H1 (cell line): ENCODE measurements around the gene RNF187. TPM values are rescaled to one million over a fixed set of nuclear protein-coding genes. Genes with fewer than 3 reads are reported as not detected.

Experiments
- CTCF ChIA-PET: fragments of 300-600 bp; sonication (Branson Sonifier 250); formaldehyde crosslinking; loops from one replicate; lab custom pipeline; 2021; ENCODE audit not compliant: partially characterized antibody; lab: Charles Lee
- POLR2A ChIA-PET: fragments of 300-600 bp; sonication (Branson Sonifier 250); formaldehyde crosslinking; loops from one replicate; lab custom pipeline; 2021; ENCODE audit warnings: inconsistent platforms; ENCODE audit not compliant: partially characterized antibody; lab: Charles Lee
- DNase-seq, 2 experiments: peaks; one replicate each; pipeline versions ENCODE4 v3.0.0 to v3.0.0-alpha.2; 2010 to 2022; ENCODE audit warnings: low spot score in 2 of 2, low read depth in 1 of 2, mixed read lengths in 1 of 2
- FAIRE-seq: peaks from 2 replicates; lab custom pipeline; 2011; peaks lifted over from hg19 to GRCh38; lab: Jason Lieb, UNC
- H2AFZ ChIP-seq: 2 replicates; pipeline ENCODE4 v1.8.1; 2012; ENCODE audit warnings: low read length, inconsistent platforms
- H2AK5ac ChIP-seq: 2 replicates; pipeline ENCODE4 v1.6.1; 2013; ENCODE audit warnings: low read depth, low read length
- H2BK120ac ChIP-seq: replicated peaks from 2 replicates; pipeline ENCODE3; 2013; ENCODE audit warnings: low read depth, low read length, inconsistent platforms
- H2BK12ac ChIP-seq: 2 replicates; pipeline ENCODE4 v1.6.1; 2013; ENCODE audit warnings: low read depth, low read length
- H2BK15ac ChIP-seq: 2 replicates; pipeline ENCODE4 v1.6.1; 2013; ENCODE audit warnings: low read length
- H2BK20ac ChIP-seq: 2 replicates; pipeline ENCODE4 v1.6.1; 2013; ENCODE audit warnings: low read length
- H2BK5ac ChIP-seq: 2 replicates; pipeline ENCODE4 v1.6.1; 2013; ENCODE audit warnings: low read depth, low read length
- H3K14ac ChIP-seq: 2 replicates; pipeline ENCODE4 v1.6.1; 2013; ENCODE audit warnings: inconsistent platforms; ENCODE audit not compliant: insufficient read length
- H3K18ac ChIP-seq: 2 replicates; pipeline ENCODE4 v1.6.1; 2013; ENCODE audit warnings: low read length; ENCODE audit errors: extremely low read depth
- H3K23ac ChIP-seq: 2 replicates; pipeline ENCODE4 v1.6.1; 2013; ENCODE audit warnings: inconsistent platforms; ENCODE audit not compliant: insufficient read length
- H3K23me2 ChIP-seq: 2 replicates; pipeline ENCODE4 v1.6.1; 2013; ENCODE audit warnings: low read depth, low read length
- H3K27ac ChIP-seq: 2 replicates; pipeline ENCODE4 v1.6.1; 2011; ENCODE audit warnings: low read depth, low read length, inconsistent platforms
- H3K27me3 ChIP-seq, 4 experiments: replicated peaks in 1 of 4; 1 replicate in 1 of 4; 2 replicates in 3 of 4; pipeline versions ENCODE4 v1.6.1 to v1.8.1; 2011 to 2013; ENCODE audit warnings: low read length in 3 of 4, mild to moderate bottlenecking in 3 of 4, inconsistent platforms in 2 of 4, mixed read lengths in 2 of 4, moderate library complexity in 1 of 4; ENCODE audit not compliant: control insufficient read depth in 3 of 4, insufficient read depth in 3 of 4; ENCODE audit errors: extremely low read depth in 1 of 4
- H3K36me3 ChIP-seq, 4 experiments: 2 replicates each; pipeline versions ENCODE4 v1.6.1 to v1.8.1; 2011 to 2013; ENCODE audit warnings: mild to moderate bottlenecking in 4 of 4, low read length in 3 of 4, moderate library complexity in 2 of 4, control low read depth in 1 of 4, inconsistent platforms in 1 of 4; ENCODE audit not compliant: insufficient read depth in 4 of 4, control insufficient read depth in 2 of 4
- H3K4ac ChIP-seq: replicated peaks from 2 replicates; pipeline ENCODE3; 2013; ENCODE audit warnings: low read length, low read depth, mixed read lengths, inconsistent platforms; ENCODE audit not compliant: insufficient read length
- H3K4me1 ChIP-seq, 4 experiments: replicated peaks in 1 of 4; 1 replicate in 1 of 4; 2 replicates in 3 of 4; pipeline versions ENCODE4 v1.6.1 to v1.8.1; 2011 to 2013; ENCODE audit warnings: low read length in 3 of 4, inconsistent platforms in 2 of 4, mixed read lengths in 1 of 4; ENCODE audit not compliant: insufficient read depth in 4 of 4, control insufficient read depth in 3 of 4
- H3K4me2 ChIP-seq, 2 experiments: 2 replicates each; pipeline versions ENCODE4 v1.6.1 to v1.8.1; 2011 to 2013; ENCODE audit warnings: low read depth in 2 of 2, low read length in 2 of 2, control low read depth in 1 of 2, inconsistent platforms in 1 of 2, mild to moderate bottlenecking in 1 of 2; ENCODE audit not compliant: insufficient read depth in 1 of 2
- H3K4me3 ChIP-seq, 4 experiments: fragments of 200-600, 300-600 bp in 1 of 4; sonication (generic), shearing (Covaris generic), sonication (Bioruptor Twin) in 1 of 4; 2 replicates each; pipeline versions ENCODE4 v1.5.1 to v1.8.1; 2011 to 2016; ENCODE audit warnings: low read length in 4 of 4, low read depth in 3 of 4, control low read depth in 2 of 4, inconsistent platforms in 2 of 4, mild to moderate bottlenecking in 2 of 4, mixed read lengths in 1 of 4, moderate library complexity in 1 of 4; ENCODE audit not compliant: insufficient read depth in 2 of 4; ENCODE audit errors: extremely low read depth in 1 of 4
- H3K56ac ChIP-seq: replicated peaks from 2 replicates; pipeline ENCODE3; 2013; ENCODE audit warnings: low read depth, mild to moderate bottlenecking, mixed read lengths, low read length, inconsistent platforms; ENCODE audit not compliant: insufficient read length
- H3K79me1 ChIP-seq: 2 replicates; pipeline ENCODE4 v1.6.1; 2013; ENCODE audit warnings: low read depth, low read length, control low read depth
- H3K79me2 ChIP-seq, 2 experiments: 2 replicates each; pipeline versions ENCODE4 v1.6.1 to v1.8.1; 2012 to 2013; ENCODE audit warnings: low read length in 2 of 2, mild to moderate bottlenecking in 2 of 2, inconsistent platforms in 1 of 2; ENCODE audit not compliant: insufficient read depth in 2 of 2, control insufficient read depth in 1 of 2
- H3K9ac ChIP-seq, 4 experiments: replicated peaks in 1 of 4; 1 replicate in 1 of 4; 2 replicates in 3 of 4; pipeline versions ENCODE4 v1.6.1 to v1.8.1; 2011 to 2013; ENCODE audit warnings: low read depth in 3 of 4, low read length in 3 of 4, control low read depth in 2 of 4, mild to moderate bottlenecking in 2 of 4, moderate library complexity in 2 of 4, inconsistent platforms in 1 of 4; ENCODE audit errors: extremely low read depth in 1 of 4
- H3K9me3 ChIP-seq, 2 experiments: 2 replicates each; pipeline versions ENCODE4 v1.6.1 to v1.8.1; 2012 to 2013; ENCODE audit warnings: mild to moderate bottlenecking in 2 of 2, moderate library complexity in 2 of 2, control low read depth in 1 of 2, inconsistent platforms in 1 of 2, low read depth in 1 of 2, low read length in 1 of 2, mixed read lengths in 1 of 2; ENCODE audit not compliant: insufficient read depth in 2 of 2
- H4K20me1 ChIP-seq, 2 experiments: replicated peaks in 1 of 2; 2 replicates each; pipeline versions ENCODE3 to v1.8.1; 2011 to 2013; ENCODE audit warnings: inconsistent platforms in 2 of 2, low read length in 2 of 2, mild to moderate bottlenecking in 1 of 2; ENCODE audit not compliant: insufficient read depth in 2 of 2, control insufficient read depth in 1 of 2
- H4K5ac ChIP-seq: 2 replicates; pipeline ENCODE4 v1.6.1; 2013; ENCODE audit warnings: low read length, low read depth, mixed read lengths, inconsistent platforms; ENCODE audit not compliant: insufficient read length
- H4K8ac ChIP-seq: 2 replicates; pipeline ENCODE4 v1.8.0; 2013; ENCODE audit warnings: mild to moderate bottlenecking, moderate library complexity, low read length, inconsistent platforms; ENCODE audit not compliant: insufficient read depth; ENCODE audit errors: extremely low read depth
- H4K91ac ChIP-seq: replicated peaks from 2 replicates; pipeline ENCODE3; 2013; ENCODE audit warnings: low read length, mixed read lengths, inconsistent platforms; ENCODE audit not compliant: insufficient read length
- NRF1 ChIP-seq: IDR thresholded peaks from 2 replicates; pipeline ENCODE4 v1.6.1; 2011; ENCODE audit warnings: mild to moderate bottlenecking, low read depth, low read length, improper control_type of control experiment
- RAD21 ChIP-seq, 2 experiments: IDR thresholded peaks in 1 of 2; conservative IDR thresholded peaks in 1 of 2; 2 replicates each; pipeline ENCODE4 v1.6.1; 2011; ENCODE audit warnings: low read depth in 2 of 2, low read length in 2 of 2, improper control_type of control experiment in 1 of 2, inconsistent platforms in 1 of 2, mild to moderate bottlenecking in 1 of 2, moderate library complexity in 1 of 2
- RNF2 ChIP-seq: fragments of 200-900, 300-1000 bp; sonication (generic); IDR thresholded peaks from 2 replicates; pipeline ENCODE4 v1.7.1; 2016; ENCODE audit warnings: borderline replicate concordance, low read depth, mild to moderate bottlenecking, antibody characterized with exemption, low read length; ENCODE audit not compliant: poor library complexity, severe bottlenecking; ENCODE audit errors: missing control alignments
- SIN3A ChIP-seq, 2 experiments: IDR thresholded peaks in 1 of 2; conservative IDR thresholded peaks in 1 of 2; 2 replicates each; pipeline ENCODE4 v1.6.1; 2011 to 2012; ENCODE audit warnings: low read length in 2 of 2, improper control_type of control experiment in 1 of 2, low read depth in 1 of 2, mild to moderate bottlenecking in 1 of 2
- TAF7 ChIP-seq: optimal IDR thresholded peaks from 2 replicates; pipeline ENCODE3; 2011; ENCODE audit warnings: low read depth, mild to moderate bottlenecking, inconsistent platforms, low read length, moderate library complexity, borderline replicate concordance
- WGBS, 2 experiments: shearing (Covaris generic) in 1 of 2; methylation state at CpG; one replicate each; pipeline versions ENCODE4 v1.1.6 to v1.1.7; 2013 to 2015; ENCODE audit warnings: low lambda C conversion rate in 2 of 2, mixed read lengths in 2 of 2, inconsistent platforms in 1 of 2, low coverage in 1 of 2, missing lambda C conversion rate in 1 of 2; ENCODE audit not compliant: insufficient replicate concordance in 2 of 2, insufficient coverage in 1 of 2, insufficient read length in 1 of 2; ENCODE audit errors: extremely low coverage in 1 of 2, missing lambda C conversion rate in 1 of 2; 5-methylcytosine and 5-hydroxymethylcytosine counted together
- polyA plus RNA-seq, 7 experiments: library from polyadenylated mRNA; depleted of rRNA in 3 of 7; stranded (reverse) in 5 of 7; unstranded in 2 of 7; fragments of >200 nt in 5 of 7; fragments of 200-250 nt in 2 of 7; gene quantifications; 1 replicate in 5 of 7; 2 replicates in 1 of 7; 4 replicates in 1 of 7; pipeline versions ENCODE4 v1.2.1 to v1.2.3, GENCODE V29; 2011 to 2013; ENCODE audit warnings: missing spikeins in 2 of 7, mixed read lengths in 2 of 7
- total RNA-seq: library from RNA; stranded (reverse); fragmentation: NEBNext Ultra II Directional; extraction: Animal tissue kit (Norgen Biotek cat#: 25700); gene quantifications from 2 replicates; pipeline ENCODE4 v1.2.1, GENCODE V29; 2021
- TF ChIP-seq, protein P1 (sequence below), 3 experiments: IDR thresholded peaks; 1 replicate in 2 of 3; 2 replicates in 1 of 3; pipeline versions ENCODE4 v1.5.1 to v1.6.1; 2011; ENCODE audit warnings: low read length in 3 of 3, mild to moderate bottlenecking in 3 of 3, inconsistent platforms in 2 of 3, low read depth in 1 of 3, moderate library complexity in 1 of 3; ENCODE audit not compliant: insufficient read depth in 1 of 3; ENCODE audit errors: control extremely low read depth in 1 of 3

The RNF187 gene
- total and polyA plus RNA-seq, 2 of the 8 experiments (the other 6 are each of a cell fraction or from before 2014, with no cell fraction given), result 47.0 to 113 TPM

DNA sequence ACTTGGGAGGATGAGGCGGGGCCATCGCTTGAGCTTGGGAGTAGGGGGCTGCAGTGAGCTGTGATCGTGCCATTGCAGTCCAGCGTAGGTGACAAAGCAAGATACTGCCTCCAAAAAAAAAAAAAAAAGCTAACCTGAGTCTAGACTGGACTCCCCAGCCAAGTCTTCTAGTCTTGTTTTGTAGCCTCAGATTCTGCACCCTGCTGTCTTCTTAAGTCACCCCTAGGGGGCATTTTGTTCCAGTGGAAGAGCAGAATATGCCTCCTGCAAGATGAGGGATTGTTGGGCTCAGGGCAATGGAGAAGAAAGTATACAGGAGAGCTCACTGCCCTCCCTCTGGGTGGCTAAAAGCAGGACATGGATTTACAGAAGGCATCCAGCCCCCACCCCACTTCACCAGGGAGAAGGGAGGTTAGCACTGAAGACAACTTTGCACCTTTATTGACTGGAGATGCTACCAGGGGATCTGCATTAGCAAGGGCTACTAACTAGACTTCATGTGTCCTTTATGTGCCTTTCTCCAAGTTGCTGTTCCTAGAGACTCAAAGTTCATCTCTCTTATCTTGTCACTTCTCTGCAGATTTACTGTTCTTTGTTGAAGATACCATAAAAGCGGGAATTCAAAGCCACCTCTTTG is 15.3 kb upstream of the RNF187 start:
- CTCF ChIA-PET, result interaction anchor here (0.6 to 12.4 kb wide), 28 partner anchors 8 to 677 kb away, joined by 3 to 117 read pairs (median 4); partner anchors contain the start of gene RNF187
- Histone ChIP-seq H2AFZ (no peak overlapping the region), H2AK5ac (no peak overlapping the region), H3K4me1 (peaks cover 3 to 22% (median 15%) of the 10 kb centered on the region in 4 experiments; a peak in 6 of 7 replicates), H3K79me2 (no peaks in the 10 kb centered on the region), H2BK12ac (no peak overlapping the region; the same call in 1 of the 2 replicates), H3K56ac (no peak overlapping the region), H3K79me1 (no peaks in the 10 kb centered on the region), H3K27ac (no peak overlapping the region), H4K8ac (no peak overlapping the region), H4K91ac (no peak overlapping the region), H4K5ac (no peak overlapping the region), H3K18ac (no peak overlapping the region), H2BK15ac (no peak overlapping the region), H3K9ac (no peak overlapping the region), H2BK20ac (no peak overlapping the region)
- DNase-seq, result no peak
- no peak for TF ChIP-seq TAF7
- TF ChIP-seq RNF2, result no peak
- peak; percentile 50 to 70 for TF ChIP-seq RAD21 (IDR thresholded peaks at IDR 0.05 in 1 of 2, conservative IDR thresholded peaks at IDR 0.05 in 1 of 2; ENCODE audit: low read depth in 2 of 2, low read length in 2 of 2)
- TF ChIP-seq SIN3A (conservative IDR thresholded peaks at IDR 0.05 in 1 of 2, IDR thresholded peaks at IDR 0.05 in 1 of 2; ENCODE audit: low read depth in 1 of 2, low read length in 2 of 2), result no peak
- TF ChIP-seq NRF1, result no peak
- TF ChIP-seq, protein P1, sequence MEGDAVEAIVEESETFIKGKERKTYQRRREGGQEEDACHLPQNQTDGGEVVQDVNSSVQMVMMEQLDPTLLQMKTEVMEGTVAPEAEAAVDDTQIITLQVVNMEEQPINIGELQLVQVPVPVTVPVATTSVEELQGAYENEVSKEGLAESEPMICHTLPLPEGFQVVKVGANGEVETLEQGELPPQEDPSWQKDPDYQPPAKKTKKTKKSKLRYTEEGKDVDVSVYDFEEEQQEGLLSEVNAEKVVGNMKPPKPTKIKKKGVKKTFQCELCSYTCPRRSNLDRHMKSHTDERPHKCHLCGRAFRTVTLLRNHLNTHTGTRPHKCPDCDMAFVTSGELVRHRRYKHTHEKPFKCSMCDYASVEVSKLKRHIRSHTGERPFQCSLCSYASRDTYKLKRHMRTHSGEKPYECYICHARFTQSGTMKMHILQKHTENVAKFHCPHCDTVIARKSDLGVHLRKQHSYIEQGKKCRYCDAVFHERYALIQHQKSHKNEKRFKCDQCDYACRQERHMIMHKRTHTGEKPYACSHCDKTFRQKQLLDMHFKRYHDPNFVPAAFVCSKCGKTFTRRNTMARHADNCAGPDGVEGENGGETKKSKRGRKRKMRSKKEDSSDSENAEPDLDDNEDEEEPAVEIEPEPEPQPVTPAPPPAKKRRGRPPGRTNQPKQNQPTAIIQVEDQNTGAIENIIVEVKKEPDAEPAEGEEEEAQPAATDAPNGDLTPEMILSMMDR (IDR thresholded peaks at IDR 0.05; ENCODE audit: control extremely low read depth in 1 of 3, insufficient read depth in 1 of 3, low read depth in 1 of 3, low read length in 3 of 3), result peak in 2 of 3 experiments; percentile 64 to 68; a peak in 3 of 4 replicates
- TF ChIP-seq, all 59 proteins: peak for 2
- no peak overlapping the region for H2BK5ac ChIP-seq
- no peaks in the 10 kb centered on the region for H3K36me3 ChIP-seq
- no peak overlapping the region for H3K4me3 ChIP-seq
- H3K23ac ChIP-seq, result no peak overlapping the region
- no peak overlapping the region for H2BK120ac ChIP-seq
- no peak overlapping the region for H3K4ac ChIP-seq
- H4K20me1 ChIP-seq, result no peaks in the 10 kb centered on the region
- no peak for FAIRE-seq
- no peaks in the 10 kb centered on the region for H3K9me3 ChIP-seq
- H3K27me3 ChIP-seq, result peaks cover 2 to 28% (median 15%) of the 10 kb centered on the region in 4 experiments
- no peak overlapping the region for H3K4me2 ChIP-seq
- 75% methylated on average over 5 of the region's 5 CpGs; no CpG with 5 or more reads in 1 of the 2 experiments for WGBS, 2 experiments
- H3K14ac ChIP-seq, result no peak overlapping the region
- no peaks in the 10 kb centered on the region for H3K23me2 ChIP-seq
- POLR2A ChIA-PET, result interaction anchor here (0.7 to 13.1 kb wide), 4 partner anchors 11 to 30 kb away, joined by 3 to 232 read pairs (median 4); partner anchors contain the start of gene RNF187
